HL-60 (cell line): ENCODE data around the gene SH2B2.

Source experiments
- DNase-seq, 2 experiments: peaks; one replicate each; pipeline ENCODE4 v3.0.0-alpha.2; 2010 to 2020; ENCODE audit warnings: low read depth in 1 of 2, low spot score in 1 of 2
- H3K27ac ChIP-seq: fragments of 250-450 bp; sonication (Bioruptor Pico); replicated peaks from 2 replicates; pipeline ENCODE4 v1.5.1; 2020; ENCODE audit warnings: mild to moderate bottlenecking, moderate library complexity
- H3K27me3 ChIP-seq: fragments of 250-450 bp; sonication (Bioruptor Pico); 2 replicates; pipeline ENCODE4 v1.5.1; 2021; ENCODE audit warnings: mild to moderate bottlenecking, moderate library complexity; ENCODE audit not compliant: insufficient read depth, poor library complexity, severe bottlenecking
- H3K4me3 ChIP-seq: replicated peaks from 2 replicates; pipeline ENCODE4 v1.5.1; 2011; ENCODE audit warnings: mild to moderate bottlenecking, control low read depth, low read length; ENCODE audit not compliant: insufficient read depth
- CTCF ChIP-seq: IDR thresholded peaks from one replicate; pipeline ENCODE4 v1.5.1; 2011; ENCODE audit warnings: low read length, control low read depth, inconsistent platforms; ENCODE audit not compliant: insufficient read depth
- GABPA ChIP-seq: IDR thresholded peaks from 2 replicates; pipeline ENCODE4 v1.6.1; 2012; ENCODE audit warnings: low read depth
- POLR2AphosphoS5 ChIP-seq: IDR thresholded peaks from 2 replicates; pipeline ENCODE4 v1.6.1; 2012; ENCODE audit warnings: low read depth
- REST ChIP-seq: IDR thresholded peaks from 2 replicates; pipeline ENCODE4 v1.6.1; 2012; ENCODE audit warnings: low read depth; ENCODE audit not compliant: insufficient replicate concordance
- SPI1 ChIP-seq: IDR thresholded peaks from 2 replicates; pipeline ENCODE4 v1.6.1; 2012; ENCODE audit warnings: low read depth, mild to moderate bottlenecking, borderline replicate concordance

Gene SH2B2

GRCh38 chr7:102264367-102264891, 22.2 kb upstream of the SH2B2 start:
- no peak for TF ChIP-seq SPI1
- no peak for TF ChIP-seq POLR2AphosphoS5
- TF ChIP-seq REST: no peak
- TF ChIP-seq GABPA: no peak
- TF ChIP-seq CTCF: no peak

GRCh38 chr7:102266541-102266940, 20.1 kb upstream of the SH2B2 start:
- no peak for DNase-seq
- no peak for TF ChIP-seq CTCF
- TF ChIP-seq REST: no peak
- no peak for TF ChIP-seq GABPA
- no peak for TF ChIP-seq POLR2AphosphoS5
- no peak for TF ChIP-seq SPI1
- H3K4me3 ChIP-seq: no peak overlapping the region

More at GRCh38 chr7:102264367-102264891, 22.2 kb upstream of the SH2B2 start:
- Histone ChIP-seq H3K27ac (no peak overlapping the region), H3K27me3 (no peaks in the 10 kb centered on the region), H3K4me3 (no peak overlapping the region)
- no peak for DNase-seq

GRCh38 chr7:102268635-102269034, 18.0 kb upstream of the SH2B2 start:
- TF ChIP-seq POLR2AphosphoS5: no peak
- TF ChIP-seq GABPA: no peak
- no peak for TF ChIP-seq REST
- TF ChIP-seq SPI1: no peak
- TF ChIP-seq CTCF: no peak
- H3K4me3 ChIP-seq: no peak overlapping the region
- no peak overlapping the region for H3K27ac ChIP-seq
- no peaks in the 10 kb centered on the region for H3K27me3 ChIP-seq
- no peak for DNase-seq

More at GRCh38 chr7:102266541-102266940, 20.1 kb upstream of the SH2B2 start:
- Histone ChIP-seq H3K27me3 (no peaks in the 10 kb centered on the region), H3K27ac (no peak overlapping the region)
